ENCODE measurements around the gene NOXO1. TPM values are rescaled to one million over a fixed set of nuclear protein-coding genes. Genes with fewer than 3 reads are reported as not detected.
"Not testable (repeated sequence)": the region's sequence is repeated elsewhere in the genome, so short reads cannot be mapped to it uniquely, and the experiment has no call there.

The NOXO1 gene
- total RNA-seq, 6 donors from 2014 or later, result 2.1 to 5.4 (median 5.0) TPM; not detected in 1

DNA sequence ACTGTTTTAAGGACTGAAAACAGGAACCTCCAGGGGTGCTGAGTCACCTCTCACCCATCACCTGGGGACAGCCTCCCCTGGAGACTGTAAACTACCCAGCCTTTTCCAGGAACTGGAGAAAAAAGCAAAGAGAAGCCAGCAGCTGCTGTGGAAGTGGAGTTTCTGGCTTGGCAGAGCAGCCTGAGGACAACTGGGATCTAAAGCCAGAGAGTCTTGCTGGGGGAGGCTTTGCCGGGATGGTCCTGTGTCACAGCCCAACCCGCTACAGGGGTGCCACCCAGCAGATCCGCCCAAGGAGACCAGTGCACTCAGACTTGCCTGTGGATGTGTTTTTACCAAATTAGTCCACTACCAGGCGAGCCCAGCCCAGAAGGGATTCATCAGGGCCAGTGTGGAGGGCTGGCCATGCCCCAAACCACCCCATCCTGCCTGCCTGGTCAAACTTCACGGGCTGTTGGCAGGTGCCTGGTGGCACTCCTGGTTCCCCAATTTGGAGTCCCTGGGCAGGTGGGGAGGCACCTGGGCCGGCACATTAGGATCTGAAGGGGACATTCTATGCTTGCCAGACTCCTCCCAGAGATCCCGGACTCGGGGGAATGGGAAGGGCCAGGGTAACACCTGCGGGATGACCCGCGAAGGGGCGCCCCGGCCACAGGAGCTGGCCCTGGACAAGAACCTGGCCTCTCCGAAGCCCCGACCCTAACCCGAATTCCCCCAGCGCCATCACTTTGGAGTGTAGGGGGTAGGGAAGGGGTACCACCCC is 39.0 kb downstream of the NOXO1 start:
- DNase-seq (peak; percentile 34 to 82), ATAC-seq (ENCODE audit: low FRiP score in 2 of 2) (no peak)
- peaks cover 13 to 23% (median 16%) of the 10 kb centered on the region in 4 donors for H3K4me1 ChIP-seq
- no peaks in the 10 kb centered on the region for H3K9me3 ChIP-seq
- H3K27ac ChIP-seq, result peak overlapping the region; percentile 80 to 96 (median 88)
- H3K4me3 ChIP-seq, result peak overlapping the region; percentile 77 to 96 (median 91)
- WGBS, 2 donors, result 13% methylated on average over 15 to 16 of the region's 17 CpGs
- H3K27me3 ChIP-seq, result no peaks in the 10 kb centered on the region
- TF ChIP-seq POLR2AphosphoS5 (IDR thresholded peaks at IDR 0.05) (no peak), EP300 (IDR thresholded peaks at IDR 0.05) (no peak), POLR2A (IDR thresholded peaks at IDR 0.05) (no peak)
- TF ChIP-seq, protein P1, sequence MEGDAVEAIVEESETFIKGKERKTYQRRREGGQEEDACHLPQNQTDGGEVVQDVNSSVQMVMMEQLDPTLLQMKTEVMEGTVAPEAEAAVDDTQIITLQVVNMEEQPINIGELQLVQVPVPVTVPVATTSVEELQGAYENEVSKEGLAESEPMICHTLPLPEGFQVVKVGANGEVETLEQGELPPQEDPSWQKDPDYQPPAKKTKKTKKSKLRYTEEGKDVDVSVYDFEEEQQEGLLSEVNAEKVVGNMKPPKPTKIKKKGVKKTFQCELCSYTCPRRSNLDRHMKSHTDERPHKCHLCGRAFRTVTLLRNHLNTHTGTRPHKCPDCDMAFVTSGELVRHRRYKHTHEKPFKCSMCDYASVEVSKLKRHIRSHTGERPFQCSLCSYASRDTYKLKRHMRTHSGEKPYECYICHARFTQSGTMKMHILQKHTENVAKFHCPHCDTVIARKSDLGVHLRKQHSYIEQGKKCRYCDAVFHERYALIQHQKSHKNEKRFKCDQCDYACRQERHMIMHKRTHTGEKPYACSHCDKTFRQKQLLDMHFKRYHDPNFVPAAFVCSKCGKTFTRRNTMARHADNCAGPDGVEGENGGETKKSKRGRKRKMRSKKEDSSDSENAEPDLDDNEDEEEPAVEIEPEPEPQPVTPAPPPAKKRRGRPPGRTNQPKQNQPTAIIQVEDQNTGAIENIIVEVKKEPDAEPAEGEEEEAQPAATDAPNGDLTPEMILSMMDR (IDR thresholded peaks at IDR 0.05), result no peak
- H3K36me3 ChIP-seq, result peaks cover 3 to 40% (median 35%) of the 10 kb centered on the region in 4 donors

DNA sequence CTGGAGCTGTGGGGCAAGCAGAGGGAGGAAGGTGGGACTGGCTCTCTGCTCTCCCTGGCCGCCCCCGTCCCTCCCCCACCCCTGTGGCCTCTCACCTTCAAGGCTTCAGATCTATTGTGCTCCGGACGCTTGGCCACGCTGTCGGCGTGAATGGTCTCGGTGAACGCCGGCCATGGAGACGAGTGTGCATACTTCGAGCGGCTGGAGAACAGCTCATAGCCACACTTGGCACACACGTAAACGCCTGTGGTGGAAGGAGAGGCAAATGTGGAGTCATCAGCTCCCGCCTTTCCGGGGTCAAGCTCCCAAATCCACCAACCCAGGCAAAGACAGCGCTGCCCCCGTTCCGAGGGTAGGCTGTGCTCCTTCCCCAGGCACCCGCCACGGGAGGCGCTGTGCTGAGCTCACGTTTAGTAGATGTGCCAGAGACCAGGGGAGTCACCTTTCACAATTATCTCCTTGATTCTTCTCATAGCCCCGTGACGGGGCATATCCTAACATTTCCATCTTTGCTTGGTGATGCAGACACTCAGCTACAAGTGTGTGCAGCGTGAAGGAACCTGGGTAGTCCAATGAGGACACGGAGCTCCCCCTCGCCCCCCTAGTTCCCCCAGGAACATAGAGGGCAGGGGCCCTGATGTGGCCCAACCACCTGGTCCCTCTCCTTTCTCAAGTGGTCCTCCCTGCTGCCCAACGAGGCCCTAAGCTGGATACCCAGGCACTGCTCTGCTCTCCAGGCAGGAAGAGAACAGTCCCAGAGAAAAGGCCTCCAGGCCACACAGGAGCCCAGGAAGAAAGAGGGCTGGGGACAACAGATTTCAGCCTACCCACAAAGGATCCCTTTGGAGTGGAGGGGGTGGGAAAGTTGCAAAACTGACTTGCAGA is 39.9 kb downstream of the NOXO1 start:
- H3K36me3 ChIP-seq, result peaks cover 3 to 44% (median 37%) of the 10 kb centered on the region in 4 donors
- no peaks in the 10 kb centered on the region for H3K27me3 ChIP-seq
- peak in 1 of 2 donors; percentile 85 for DNase-seq
- peaks cover 13 to 23% (median 16%) of the 10 kb centered on the region in 4 donors for H3K4me1 ChIP-seq
- peak overlapping the region; percentile 80 to 96 (median 88) for H3K27ac ChIP-seq
- no peaks in the 10 kb centered on the region for H3K9me3 ChIP-seq
- peak overlapping the region in 3 of 4 donors; percentile 87 to 96 (median 95) for H3K4me3 ChIP-seq
- TF ChIP-seq POLR2A (IDR thresholded peaks at IDR 0.05) (no peak), POLR2AphosphoS5 (IDR thresholded peaks at IDR 0.05) (no peak), EP300 (IDR thresholded peaks at IDR 0.05) (no peak)
- TF ChIP-seq, protein P1 (IDR thresholded peaks at IDR 0.05), result no peak
- WGBS, 2 donors, result 86 to 93% methylated on average over 29 to 30 of the region's 30 CpGs
- no peak for ATAC-seq (ENCODE audit: low FRiP score in 2 of 2)

DNA sequence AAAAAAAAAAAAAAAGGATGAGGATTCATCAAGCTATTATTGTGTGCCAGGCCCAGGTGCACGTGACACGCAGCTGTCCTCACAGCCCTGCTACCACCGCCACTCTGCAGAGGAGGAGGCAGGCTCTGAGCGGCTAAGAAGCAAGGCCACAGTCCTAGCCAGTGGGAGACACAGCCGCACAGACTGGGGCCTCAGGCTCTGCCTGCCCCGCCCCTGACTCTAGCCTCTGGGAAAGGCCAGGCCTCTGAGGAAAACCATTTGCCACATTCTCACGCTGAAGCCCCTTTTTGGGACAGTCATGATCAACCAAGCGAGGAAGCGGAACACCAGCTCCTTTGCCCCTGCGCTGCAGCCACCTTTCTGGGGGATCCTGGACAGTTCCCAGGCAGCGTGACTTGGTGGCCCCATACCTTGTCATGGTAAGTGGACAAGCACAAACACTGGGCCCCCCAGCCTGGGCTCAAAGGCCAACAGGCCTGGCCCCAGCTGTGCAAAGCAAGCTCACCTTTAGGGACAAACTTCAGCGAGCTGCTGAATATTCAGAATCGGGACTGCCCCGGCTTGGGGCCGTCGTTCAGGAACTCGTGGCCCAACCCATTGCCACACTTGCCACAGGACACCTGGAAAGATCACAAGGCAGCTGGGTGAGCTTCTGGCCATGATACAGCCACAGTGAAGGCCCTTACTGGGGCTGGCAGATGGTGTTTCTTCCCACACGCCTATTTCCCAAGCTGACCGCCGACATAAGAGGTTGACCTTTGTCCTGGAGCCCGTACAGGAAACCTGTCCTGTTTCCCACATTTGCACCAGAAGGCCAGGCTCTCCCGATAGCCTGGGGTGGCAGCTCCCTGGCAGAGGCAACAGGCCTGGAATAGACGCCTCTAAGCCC is 40.8 kb downstream of the NOXO1 start:
- no peaks in the 10 kb centered on the region for H3K27me3 ChIP-seq
- peaks cover 3 to 44% (median 37%) of the 10 kb centered on the region in 4 donors for H3K36me3 ChIP-seq
- DNase-seq (no peak), ATAC-seq (ENCODE audit: low FRiP score in 2 of 2) (no peak)
- no peak for TF ChIP-seq POLR2A (IDR thresholded peaks at IDR 0.05)
- TF ChIP-seq, protein P1 (IDR thresholded peaks at IDR 0.05), result no peak
- TF ChIP-seq EP300 (IDR thresholded peaks at IDR 0.05), result no peak
- TF ChIP-seq POLR2AphosphoS5 (IDR thresholded peaks at IDR 0.05), result no peak
- H3K9me3 ChIP-seq, result no peaks in the 10 kb centered on the region
- WGBS, 2 donors, result 87 to 89% methylated on average over 17 to 23 of the region's 23 CpGs
- H3K4me1 ChIP-seq, result peaks cover 13 to 23% (median 16%) of the 10 kb centered on the region in 4 donors
- H3K4me3 ChIP-seq, result peak overlapping the region in 2 of 4 donors; percentile 87 to 96
- peak overlapping the region in 2 of 4 donors; percentile 94 to 96 for H3K27ac ChIP-seq

DNA sequence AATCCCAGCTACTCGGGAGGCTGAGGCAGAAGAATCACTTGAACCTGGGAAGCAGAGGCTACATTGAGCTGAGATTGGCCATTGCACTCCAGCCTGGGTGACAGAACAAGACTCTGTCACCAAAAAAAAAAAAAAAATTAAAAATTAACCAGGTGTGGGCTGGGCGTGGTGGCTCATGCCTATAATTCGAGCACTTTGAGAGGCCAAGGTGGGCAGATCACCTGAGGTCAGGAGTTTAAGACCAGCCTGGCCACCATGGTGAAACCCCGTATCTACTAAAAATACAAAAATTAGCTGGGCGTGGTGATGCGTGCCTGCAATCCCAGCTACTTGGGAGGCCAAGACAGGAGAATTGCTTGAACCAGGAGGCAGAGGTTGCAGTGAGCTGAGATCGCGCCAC is 41.4 kb downstream of the NOXO1 start:
- DNase-seq; H3K27me3 ChIP-seq; ATAC-seq (ENCODE audit: low FRiP score in 2 of 2); H3K4me3 ChIP-seq; H3K9me3 ChIP-seq: not testable (repeated sequence)
- Histone ChIP-seq H3K4me1 (peaks cover 13 to 23% (median 16%) of the 10 kb centered on the region in 4 donors), H3K27ac (peak overlapping the region in 1 of 4 donors; percentile 94), H3K36me3 (peaks cover 3 to 44% (median 37%) of the 10 kb centered on the region in 4 donors)
- 92 to 96% methylated on average over 8 of the region's 8 CpGs for WGBS, 2 donors

Measured in upper lobe of left lung (tissue), 6 donors.